Prostate gland (tissue), 2 donors: Measurements from ENCODE around the gene NRXN3. TPM values are rescaled to one million over a fixed set of nuclear protein-coding genes. Genes with fewer than 3 reads are reported as not detected.

ENCODE experiments used
- DNase-seq: peaks from one replicate; pipeline ENCODE4 v3.0.0-alpha.2; 2019; ENCODE audit warnings: low spot score
- H3K27ac ChIP-seq, 2 donors: fragments of 200-600 bp; sonication (generic); 2 replicates each; pipeline ENCODE4 v1.5.1; 2017 to 2019
- H3K27me3 ChIP-seq: fragments of 200-600 bp; sonication (generic); replicated peaks from 2 replicates; pipeline ENCODE4 v1.5.1; 2019; ENCODE audit not compliant: insufficient read depth
- H3K36me3 ChIP-seq, 2 donors: fragments of 200-600 bp; sonication (generic); 1 replicate in 1 of 2; 2 replicates in 1 of 2; pipeline versions ENCODE4 v1.5.1 to v1.8.1; 2017 to 2019
- H3K4me1 ChIP-seq: fragments of 200-600 bp; sonication (generic); replicated peaks from 2 replicates; pipeline ENCODE4 v1.5.1; 2019
- H3K4me3 ChIP-seq, 2 donors: fragments of 200-600 bp; sonication (generic); 2 replicates each; pipeline ENCODE4 v1.5.1; 2017 to 2019
- H3K9me3 ChIP-seq: fragments of 200-600 bp; sonication (generic); 2 replicates; pipeline ENCODE4 v1.5.1; 2017
- POLR2A ChIP-seq: fragments of 450-650 bp; IDR thresholded peaks from one replicate; pipeline ENCODE4 v1.6.1; 2016; ENCODE audit warnings: antibody characterized with exemption, mild to moderate bottlenecking
- POLR2AphosphoS5 ChIP-seq: sonication (generic); formaldehyde crosslinking; IDR thresholded peaks from one replicate; pipeline ENCODE4 v1.6.1; 2017; ENCODE audit warnings: antibody characterized with exemption
- WGBS: methylation state at CpG from one replicate; pipeline ENCODE4 v1.1.5; 2018; 5-methylcytosine and 5-hydroxymethylcytosine counted together
- intact Hi-C: fragments of 100-400 bp; cut with DNase I; formaldehyde crosslinking; loops from one replicate; pipeline ENCODE4 v1.14.2; 2022
- total RNA-seq, 2 donors: library from RNA; depleted of rRNA; stranded (reverse); fragments of >200 nt; gene quantifications; one replicate each; pipeline ENCODE4 v1.1.0, GENCODE V29; 2016
- TF ChIP-seq, protein P1 (sequence below), 4 experiments: fragments of 200-600 bp in 2 of 4; fragments of 450-650 bp in 2 of 4; sonication (generic) in 2 of 4; IDR thresholded peaks; 1 replicate in 3 of 4; 2 replicates in 1 of 4; pipeline ENCODE4 v1.5.1; 2016 to 2019; ENCODE audit warnings: antibody characterized with exemption in 4 of 4, mild to moderate bottlenecking in 2 of 4, moderate library complexity in 2 of 4

NRXN3 gene
- total RNA-seq, 2 donors from 2014 or later = 6.6 to 8.2 TPM

DNA sequence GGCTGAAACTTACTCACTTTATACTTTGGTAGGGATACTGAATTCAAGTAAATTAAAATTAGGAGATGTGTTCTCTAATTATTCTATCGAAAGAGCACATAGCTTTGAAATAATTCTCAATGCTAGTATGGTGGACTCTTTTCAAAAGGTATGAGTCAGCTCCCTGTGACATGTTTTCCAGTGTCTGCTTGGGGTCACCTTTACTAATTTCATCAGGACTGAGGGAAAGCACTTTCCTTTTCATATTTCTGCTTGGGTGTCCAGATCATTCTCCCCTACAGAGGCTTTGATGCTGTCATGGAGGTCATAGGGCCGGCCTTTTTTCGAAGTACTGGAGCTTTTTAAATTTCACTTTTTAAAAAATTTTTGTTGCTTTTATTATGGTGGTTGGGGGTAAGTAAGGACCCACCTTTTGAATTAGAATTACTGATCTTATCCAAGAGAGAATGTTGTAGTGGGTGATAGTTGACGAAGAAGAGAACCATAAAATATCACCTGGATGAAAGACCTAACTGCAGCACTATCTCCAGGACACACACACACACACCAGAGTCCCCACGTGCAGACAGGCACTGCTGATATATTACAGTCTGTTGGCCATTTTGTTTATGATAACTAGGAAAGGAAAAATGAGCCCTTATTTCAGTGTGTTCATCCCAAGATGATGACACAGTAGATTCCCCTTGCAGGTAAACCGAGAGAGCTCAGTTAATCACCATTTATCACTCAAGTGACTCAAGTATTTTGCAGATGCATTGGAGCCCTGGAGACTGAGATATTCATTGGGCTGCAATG, 1482.5 kb downstream of the NRXN3 start:
- Histone ChIP-seq H3K27ac (no peak overlapping the region), H3K36me3 (no peaks in the 10 kb centered on the region), H3K4me1 (no peaks in the 10 kb centered on the region), H3K27me3 (no peaks in the 10 kb centered on the region), H3K4me3 (no peak overlapping the region), H3K9me3 (no peaks in the 10 kb centered on the region)
- no peak for DNase-seq
- TF ChIP-seq, protein P1, sequence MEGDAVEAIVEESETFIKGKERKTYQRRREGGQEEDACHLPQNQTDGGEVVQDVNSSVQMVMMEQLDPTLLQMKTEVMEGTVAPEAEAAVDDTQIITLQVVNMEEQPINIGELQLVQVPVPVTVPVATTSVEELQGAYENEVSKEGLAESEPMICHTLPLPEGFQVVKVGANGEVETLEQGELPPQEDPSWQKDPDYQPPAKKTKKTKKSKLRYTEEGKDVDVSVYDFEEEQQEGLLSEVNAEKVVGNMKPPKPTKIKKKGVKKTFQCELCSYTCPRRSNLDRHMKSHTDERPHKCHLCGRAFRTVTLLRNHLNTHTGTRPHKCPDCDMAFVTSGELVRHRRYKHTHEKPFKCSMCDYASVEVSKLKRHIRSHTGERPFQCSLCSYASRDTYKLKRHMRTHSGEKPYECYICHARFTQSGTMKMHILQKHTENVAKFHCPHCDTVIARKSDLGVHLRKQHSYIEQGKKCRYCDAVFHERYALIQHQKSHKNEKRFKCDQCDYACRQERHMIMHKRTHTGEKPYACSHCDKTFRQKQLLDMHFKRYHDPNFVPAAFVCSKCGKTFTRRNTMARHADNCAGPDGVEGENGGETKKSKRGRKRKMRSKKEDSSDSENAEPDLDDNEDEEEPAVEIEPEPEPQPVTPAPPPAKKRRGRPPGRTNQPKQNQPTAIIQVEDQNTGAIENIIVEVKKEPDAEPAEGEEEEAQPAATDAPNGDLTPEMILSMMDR (IDR thresholded peaks at IDR 0.05) = no peak
- no peak for TF ChIP-seq POLR2AphosphoS5
- TF ChIP-seq POLR2A = no peak
- intact Hi-C loops = no loop called here
- 90% methylated on average over 6 of the region's 6 CpGs for WGBS

DNA sequence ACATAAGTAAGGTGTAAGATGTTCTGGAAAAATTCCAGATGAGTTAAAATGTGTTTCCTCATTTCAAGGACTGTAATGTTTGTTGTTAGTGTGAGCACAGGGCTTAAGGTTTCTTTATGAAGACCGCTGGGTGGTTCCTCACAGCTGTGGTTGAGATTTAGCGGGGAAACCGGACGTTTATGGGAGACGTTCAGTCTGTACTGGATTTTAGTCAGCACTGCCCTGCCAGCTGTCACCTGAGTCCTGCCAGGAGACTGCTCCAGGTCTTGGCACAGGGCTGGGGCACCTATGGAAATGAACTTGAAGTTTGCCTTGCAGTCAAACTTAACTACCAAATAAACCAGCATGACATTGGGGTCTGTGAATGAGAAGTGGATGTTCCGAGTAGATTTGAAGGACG, 1485.9 kb downstream of the NRXN3 start:
- no peaks in the 10 kb centered on the region for H3K9me3 ChIP-seq
- H3K4me1 ChIP-seq = no peaks in the 10 kb centered on the region
- TF ChIP-seq POLR2A = no peak
- no peak for TF ChIP-seq POLR2AphosphoS5
- TF ChIP-seq, protein P1 (IDR thresholded peaks at IDR 0.05) = no peak
- H3K4me3 ChIP-seq = no peak overlapping the region
- 46% methylated on average over 7 of the region's 7 CpGs for WGBS
- no peak for DNase-seq
- intact Hi-C loops = no loop called here
- no peak overlapping the region for H3K27ac ChIP-seq
- no peaks in the 10 kb centered on the region for H3K36me3 ChIP-seq
- H3K27me3 ChIP-seq = no peaks in the 10 kb centered on the region

DNA sequence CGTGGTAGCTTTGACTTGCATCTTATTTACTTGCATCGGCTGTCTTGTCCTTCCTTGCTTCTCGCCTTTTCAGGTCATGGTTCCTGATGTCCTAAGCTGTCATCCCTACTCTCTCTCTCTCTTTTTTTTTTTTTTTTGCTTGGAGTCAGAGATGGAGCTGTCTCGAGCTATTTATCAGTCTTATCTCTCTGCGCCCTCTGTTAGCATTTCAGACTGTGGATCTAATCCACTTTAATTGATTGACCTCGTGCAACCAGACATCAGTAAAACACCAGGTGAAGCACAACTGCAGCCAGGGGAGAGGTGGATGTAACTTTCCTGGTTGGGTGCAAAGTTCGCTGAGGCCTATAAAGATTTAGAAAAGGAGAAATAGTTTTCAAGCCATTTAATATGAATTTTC, 1486.3 kb downstream of the NRXN3 start:
- 79% methylated on average over 7 of the region's 7 CpGs for WGBS
- TF ChIP-seq, protein P1 (IDR thresholded peaks at IDR 0.05) = no peak

DNA sequence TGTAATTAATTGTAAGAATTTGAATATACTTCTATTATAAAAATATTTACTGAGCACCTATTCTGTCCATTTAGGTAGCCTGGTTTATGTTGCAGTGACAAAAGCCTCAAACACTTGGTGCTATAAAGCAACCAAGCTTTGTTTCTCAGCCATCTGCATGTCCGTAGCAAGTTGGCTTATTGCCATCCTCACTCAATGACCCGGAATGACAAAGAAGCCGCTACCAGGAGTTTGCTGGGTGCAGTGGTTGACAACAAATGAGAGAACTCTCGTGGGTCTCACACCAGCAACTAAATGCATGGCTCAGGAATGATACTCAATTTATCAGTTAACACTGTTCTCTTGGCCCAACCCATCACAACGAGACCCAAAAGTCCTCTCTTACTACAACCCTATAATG, 1488.0 kb downstream of the NRXN3 start:
- TF ChIP-seq POLR2A = no peak
- TF ChIP-seq POLR2AphosphoS5 = no peak
- TF ChIP-seq, protein P1 (IDR thresholded peaks at IDR 0.05) = no peak
- Histone ChIP-seq H3K4me3 (no peak overlapping the region), H3K4me1 (no peaks in the 10 kb centered on the region), H3K27me3 (no peaks in the 10 kb centered on the region), H3K9me3 (no peaks in the 10 kb centered on the region), H3K36me3 (no peaks in the 10 kb centered on the region), H3K27ac (no peak overlapping the region)
- no peak for DNase-seq
- WGBS = 84% methylated on average over 5 of the region's 5 CpGs
- intact Hi-C loops = no loop called here

More for the DNA sequence above, 1486.3 kb downstream of the NRXN3 start:
- Histone ChIP-seq H3K27me3 (no peaks in the 10 kb centered on the region), H3K4me3 (no peak overlapping the region), H3K27ac (no peak overlapping the region), H3K36me3 (no peaks in the 10 kb centered on the region), H3K4me1 (no peaks in the 10 kb centered on the region), H3K9me3 (no peaks in the 10 kb centered on the region)
- intact Hi-C loops = no loop called here
- DNase-seq = no peak

DNA sequence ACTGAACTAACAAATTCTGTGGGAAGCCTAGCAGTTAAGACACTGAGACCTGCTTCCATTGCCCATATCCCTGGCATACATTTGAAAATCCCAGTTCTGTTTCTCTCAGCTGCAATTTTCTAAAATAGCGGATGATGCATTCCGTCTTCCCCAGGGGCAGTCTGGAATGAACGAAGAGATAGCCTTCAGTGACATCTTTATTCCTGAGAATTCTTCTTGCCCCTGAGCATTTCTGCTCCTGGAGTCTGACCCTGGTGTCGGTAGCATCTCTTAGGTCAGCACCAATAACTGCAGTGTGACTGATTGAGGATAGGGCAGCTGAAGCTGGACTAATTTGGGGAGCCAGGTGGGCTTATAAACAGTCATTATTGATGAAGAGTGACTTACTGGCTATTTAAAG, 1488.6 kb downstream of the NRXN3 start:
- intact Hi-C loops = no loop called here
- no peak for TF ChIP-seq POLR2A
- TF ChIP-seq, protein P1 (IDR thresholded peaks at IDR 0.05) = no peak
- TF ChIP-seq POLR2AphosphoS5 = no peak
- Histone ChIP-seq H3K4me1 (no peaks in the 10 kb centered on the region), H3K36me3 (no peaks in the 10 kb centered on the region), H3K4me3 (no peak overlapping the region), H3K27ac (no peak overlapping the region), H3K27me3 (no peaks in the 10 kb centered on the region), H3K9me3 (no peaks in the 10 kb centered on the region)
- 92% methylated on average over 4 of the region's 4 CpGs for WGBS
- DNase-seq = no peak
